NT2/D1 (cell line): ENCODE results near the gene ALG9.
"Not testable (repeated sequence)": the region's sequence is repeated elsewhere in the genome, so short reads cannot be mapped to it uniquely, and the experiment has no call there.

Experiments used
- DNase-seq: peaks from one replicate; pipeline ENCODE4 v3.0.0-alpha.2; 2011; ENCODE audit warnings: low read depth, low spot score
- H3K27me3 ChIP-seq: 2 replicates; pipeline ENCODE4 v1.6.0; 2011; ENCODE audit warnings: mild to moderate bottlenecking; ENCODE audit not compliant: insufficient read length, insufficient read depth
- H3K36me3 ChIP-seq: 2 replicates; pipeline ENCODE4 v1.6.1; 2011; ENCODE audit warnings: mild to moderate bottlenecking, low read length, mixed read lengths; ENCODE audit not compliant: insufficient read depth, insufficient read length
- H3K4me1 ChIP-seq: 2 replicates; pipeline ENCODE4 v1.5.1; 2011; ENCODE audit not compliant: insufficient read depth, insufficient read length
- H3K4me3 ChIP-seq: 2 replicates; pipeline ENCODE4 v1.5.1; 2011; ENCODE audit warnings: low read depth; ENCODE audit not compliant: insufficient read length
- H3K9ac ChIP-seq: 2 replicates; pipeline ENCODE4 v1.6.0; 2011; ENCODE audit warnings: low read depth; ENCODE audit not compliant: insufficient read length
- H3K9me3 ChIP-seq: 2 replicates; pipeline ENCODE4 v1.5.1; 2011; ENCODE audit warnings: mild to moderate bottlenecking, low read length; ENCODE audit not compliant: insufficient read depth
- SUZ12 ChIP-seq: IDR thresholded peaks from 2 replicates; pipeline ENCODE4 v1.6.1; 2011; ENCODE audit not compliant: insufficient read length, insufficient read depth; ENCODE audit errors: extremely low read depth
- YY1 ChIP-seq: IDR thresholded peaks from 2 replicates; pipeline ENCODE4 v1.6.1; 2011; ENCODE audit not compliant: insufficient read length, insufficient read depth
- ZNF274 ChIP-seq: IDR thresholded peaks from 2 replicates; pipeline ENCODE4 v1.6.1; 2011; ENCODE audit warnings: mild to moderate bottlenecking, low read depth, low read length

ALG9 gene

GRCh38 chr11:111793863-111794262, 77.5 kb downstream of the ALG9 start:
- TF ChIP-seq ZNF274 (no peak), SUZ12 (no peak), YY1 (no peak)
- H3K9ac ChIP-seq = no peak overlapping the region
- no peak overlapping the region for H3K4me3 ChIP-seq
- no peaks in the 10 kb centered on the region for H3K9me3 ChIP-seq
- no peaks in the 10 kb centered on the region for H3K27me3 ChIP-seq
- no peaks in the 10 kb centered on the region for H3K36me3 ChIP-seq
- no peak for DNase-seq
- H3K4me1 ChIP-seq = no peaks in the 10 kb centered on the region

- DNase-seq = no peak
- Histone ChIP-seq H3K9me3 (no peaks in the 10 kb centered on the region), H3K36me3 (no peaks in the 10 kb centered on the region), H3K4me1 (no peaks in the 10 kb centered on the region), H3K9ac (no peak overlapping the region), H3K27me3 (no peaks in the 10 kb centered on the region), H3K4me3 (no peak overlapping the region)
- TF ChIP-seq SUZ12 (no peak), ZNF274 (no peak)
Measured at GRCh38 chr11:111792955-111793500, 78.4 kb downstream of the ALG9 start.

- Histone ChIP-seq H3K4me3 (no peak overlapping the region), H3K36me3 (no peaks in the 10 kb centered on the region), H3K9me3 (no peaks in the 10 kb centered on the region), H3K27me3 (no peaks in the 10 kb centered on the region), H3K4me1 (no peaks in the 10 kb centered on the region), H3K9ac (no peak overlapping the region)
- TF ChIP-seq ZNF274 = no peak
- TF ChIP-seq SUZ12 = no peak
- TF ChIP-seq YY1 = no peak
- no peak for DNase-seq
Measured at GRCh38 chr11:111792314-111792713, 79.1 kb downstream of the ALG9 start.

- no peak overlapping the region for H3K9ac ChIP-seq
- no peaks in the 10 kb centered on the region for H3K9me3 ChIP-seq
- no peaks in the 10 kb centered on the region for H3K4me1 ChIP-seq
- peaks cover 2% of the 10 kb centered on the region for H3K36me3 ChIP-seq
- H3K4me3 ChIP-seq = no peak overlapping the region
- TF ChIP-seq ZNF274 (no peak), SUZ12 (no peak), YY1 (no peak)
- no peak for DNase-seq
- no peaks in the 10 kb centered on the region for H3K27me3 ChIP-seq
Measured at GRCh38 chr11:111788464-111788863, 82.9 kb downstream of the ALG9 start.

- TF ChIP-seq SUZ12 (no peak), YY1 (no peak), ZNF274 (no peak)
- no peak for DNase-seq
- Histone ChIP-seq H3K27me3 (no peaks in the 10 kb centered on the region), H3K9me3 (no peaks in the 10 kb centered on the region), H3K9ac (no peak overlapping the region), H3K36me3 (peaks cover 2% of the 10 kb centered on the region), H3K4me1 (no peaks in the 10 kb centered on the region), H3K4me3 (no peak overlapping the region)
Measured at GRCh38 chr11:111788051-111788450, 83.3 kb downstream of the ALG9 start.

GRCh38 chr11:111785886-111786412, 85.4 kb downstream of the ALG9 start:
- Histone ChIP-seq H3K36me3 (peaks cover 2% of the 10 kb centered on the region), H3K9me3 (no peaks in the 10 kb centered on the region), H3K9ac (no peak overlapping the region), H3K27me3 (no peaks in the 10 kb centered on the region), H3K4me3 (no peak overlapping the region), H3K4me1 (no peaks in the 10 kb centered on the region)
- TF ChIP-seq SUZ12 (no peak), YY1 (no peak), ZNF274 (no peak)
- DNase-seq = no peak

- H3K4me1 ChIP-seq = no peaks in the 10 kb centered on the region
- no peaks in the 10 kb centered on the region for H3K9me3 ChIP-seq
- no peaks in the 10 kb centered on the region for H3K27me3 ChIP-seq
- H3K36me3 ChIP-seq = peaks cover 2% of the 10 kb centered on the region
- no peak overlapping the region for H3K4me3 ChIP-seq
- TF ChIP-seq SUZ12 (no peak), YY1 (no peak), ZNF274 (no peak)
- H3K9ac ChIP-seq = no peak overlapping the region
- DNase-seq = no peak
Measured at GRCh38 chr11:111785076-111785475, 86.3 kb downstream of the ALG9 start.

- H3K27me3 ChIP-seq, H3K4me3 ChIP-seq, H3K36me3 ChIP-seq, H3K9me3 ChIP-seq, H3K9ac ChIP-seq, H3K4me1 ChIP-seq, DNase-seq: not testable (repeated sequence)
Measured at GRCh38 chr11:111784311-111784710, 87.1 kb downstream of the ALG9 start.
